Muscle of leg (tissue), 11 donors: ENCODE results near the gene SPOP. TPM values are rescaled to one million over a fixed set of nuclear protein-coding genes. Genes with fewer than 3 reads are reported as not detected.
"Not testable (repeated sequence)": the region's sequence is repeated elsewhere in the genome, so short reads cannot be mapped to it uniquely, and the experiment has no call there.

ENCODE experiments used
- DNase-seq: peaks from one replicate; pipeline ENCODE4 v3.0.0; 2013
- H3K27ac ChIP-seq: one replicate; pipeline ENCODE4 v1.5.1; 2013; ENCODE audit warnings: mild to moderate bottlenecking, low read length, control low read depth
- H3K27me3 ChIP-seq: one replicate; pipeline ENCODE4 v1.6.1; 2013; ENCODE audit warnings: low read length; ENCODE audit not compliant: control insufficient read depth, insufficient read depth
- H3K36me3 ChIP-seq: one replicate; pipeline ENCODE4 v1.6.1; 2013; ENCODE audit warnings: low read length; ENCODE audit not compliant: control insufficient read depth, insufficient read depth
- H3K4me1 ChIP-seq: one replicate; pipeline ENCODE4 v1.6.1; 2013; ENCODE audit warnings: low read length; ENCODE audit not compliant: control insufficient read depth, insufficient read depth
- H3K4me3 ChIP-seq: one replicate; pipeline ENCODE4 v1.5.1; 2013; ENCODE audit warnings: low read length, control low read depth
- H3K9me3 ChIP-seq: replicated peaks from 2 replicates; pipeline ENCODE4 v1.6.1; 2013; ENCODE audit warnings: low read depth, low read length; ENCODE audit not compliant: control insufficient read depth
- WGBS: methylation state at CpG from one replicate; pipeline ENCODE4 v1.1.5; 2013; ENCODE audit warnings: missing lambda C conversion rate; ENCODE audit not compliant: insufficient coverage; 5-methylcytosine and 5-hydroxymethylcytosine counted together
- polyA plus RNA-seq, 8 donors: library from polyadenylated mRNA; unstranded; fragments of 120-200 nt; gene quantifications; one replicate each; pipeline versions ENCODE4 v1.2.1 to v1.2.3, GENCODE V29; 2013; ENCODE audit warnings: inconsistent platforms in 1 of 8, low replicate concordance in 1 of 8; ENCODE audit not compliant: insufficient read length in 8 of 8, insufficient read depth in 1 of 8
- total RNA-seq: library from RNA; stranded (reverse); fragments of 120-200 nt; gene quantifications from one replicate; pipeline ENCODE4 v1.2.4, GENCODE V29; 2013

Gene SPOP
- total and polyA plus RNA-seq, 9 donors: 46.9 to 59.7 (median 52.5) TPM

DNA sequence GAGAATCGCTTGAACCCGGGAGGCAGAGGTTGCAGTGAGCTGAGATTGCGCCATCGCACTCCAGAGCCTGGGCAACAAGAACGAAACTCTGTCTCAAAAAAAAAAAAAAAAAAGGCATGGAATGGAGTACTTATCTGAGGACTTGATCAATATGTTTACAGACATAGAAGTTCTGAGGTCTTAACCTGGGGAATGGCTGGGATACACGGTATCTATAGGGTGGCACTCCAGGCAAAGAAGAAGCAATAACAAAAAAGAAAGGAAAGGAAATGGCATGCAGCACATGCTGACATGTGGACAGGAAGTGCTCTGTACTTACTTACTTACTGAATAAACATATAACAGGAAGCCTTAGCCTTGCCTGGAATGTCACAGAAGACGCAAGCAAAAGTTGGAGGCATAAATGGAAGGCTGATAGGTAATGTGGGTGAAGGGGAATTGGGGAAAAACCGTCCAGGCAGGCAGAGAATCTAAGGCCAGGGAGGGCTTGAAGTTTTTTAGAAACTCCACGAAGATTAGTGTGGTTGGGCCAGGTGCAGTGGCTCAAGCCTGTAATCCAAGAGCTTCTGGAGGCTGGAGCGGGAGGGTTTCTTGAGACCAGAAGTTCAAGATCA, 10.1 kb upstream of the SPOP start:
- H3K4me3 ChIP-seq: no peak overlapping the region
- peaks cover 17% of the 10 kb centered on the region for H3K4me1 ChIP-seq
- H3K27me3 ChIP-seq: peaks cover 6% of the 10 kb centered on the region
- peak; percentile 62 for DNase-seq
- no peaks in the 10 kb centered on the region for H3K36me3 ChIP-seq
- H3K27ac ChIP-seq: peak overlapping the region; percentile 84
- 55% methylated on average over 8 of the region's 10 CpGs for WGBS
- H3K9me3 ChIP-seq: no peaks in the 10 kb centered on the region

DNA sequence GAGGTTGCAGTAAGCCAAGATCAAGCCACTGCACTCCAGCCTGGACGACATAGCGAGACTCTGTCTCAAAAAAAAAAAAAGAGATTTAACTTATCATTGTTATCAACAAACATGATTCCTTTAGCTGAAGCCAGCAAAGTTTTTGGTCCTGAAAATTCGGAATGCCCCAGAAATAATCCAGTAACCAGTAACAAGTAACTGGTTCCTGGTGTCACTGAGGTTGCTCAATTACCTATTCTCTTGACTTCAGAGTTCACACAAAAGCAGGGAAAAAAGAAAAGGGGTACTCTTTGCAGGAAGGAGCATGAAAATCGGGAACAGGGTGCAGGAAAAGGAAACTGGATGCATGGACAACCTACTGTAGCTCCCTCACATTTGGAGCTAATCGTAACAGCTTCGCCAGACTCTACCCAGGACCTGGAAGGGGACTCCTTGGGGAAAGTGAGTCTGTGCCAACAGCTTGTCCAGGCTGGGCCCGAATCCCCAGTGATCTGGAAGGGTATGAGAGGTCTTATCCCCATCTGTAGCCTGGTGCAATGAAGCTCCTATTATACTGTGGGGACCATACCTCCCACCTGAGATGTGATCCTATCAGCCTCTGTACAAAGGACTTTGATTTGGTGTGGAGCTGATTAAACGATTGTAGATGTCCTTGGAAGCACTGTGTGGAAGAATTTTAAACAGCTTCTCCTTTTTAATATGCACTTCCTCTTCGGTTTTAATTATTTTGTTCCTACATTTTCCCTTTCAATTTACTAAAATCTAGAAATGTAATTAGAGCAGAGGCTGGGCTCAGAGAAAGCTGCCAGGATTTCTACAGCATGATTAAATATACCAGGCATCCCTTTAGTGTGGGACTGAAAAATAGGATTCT, 3.4 kb upstream of the SPOP start:
- no peak for DNase-seq
- Histone ChIP-seq H3K4me1 (peaks cover 8% of the 10 kb centered on the region), H3K36me3 (no peaks in the 10 kb centered on the region), H3K4me3 (no peak overlapping the region), H3K27ac (no peak overlapping the region), H3K27me3 (peaks cover 6% of the 10 kb centered on the region), H3K9me3 (no peaks in the 10 kb centered on the region)
- no CpG with 5 or more reads among the region's 9 CpGs for WGBS

DNA sequence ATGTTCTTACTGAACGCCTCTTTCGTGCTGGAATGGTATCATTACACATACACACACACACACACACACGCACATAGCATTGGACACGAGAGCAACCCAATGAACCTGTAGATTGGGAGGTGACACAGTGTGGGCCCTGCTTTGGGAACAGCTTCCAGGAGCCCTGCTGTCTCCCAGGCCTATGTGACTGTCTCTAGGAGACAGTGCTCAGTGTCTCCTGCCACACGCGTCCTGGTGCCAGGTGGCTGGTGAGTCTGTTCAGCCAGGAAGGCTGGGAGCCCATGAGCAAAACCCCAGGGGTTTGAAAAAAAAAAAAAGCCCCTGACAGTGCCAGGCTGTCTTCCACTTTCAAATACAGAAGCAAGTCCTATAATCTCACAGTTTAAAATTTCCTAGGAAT, 2.4 kb upstream of the SPOP start:
- no peak overlapping the region for H3K4me3 ChIP-seq
- H3K27me3 ChIP-seq: peaks cover 4% of the 10 kb centered on the region
- DNase-seq: no peak
- H3K4me1 ChIP-seq: peaks cover 11% of the 10 kb centered on the region
- peaks cover 2% of the 10 kb centered on the region for H3K36me3 ChIP-seq
- no peak overlapping the region for H3K27ac ChIP-seq
- 38% methylated on average over 2 of the region's 6 CpGs for WGBS
- H3K9me3 ChIP-seq: no peaks in the 10 kb centered on the region

DNA sequence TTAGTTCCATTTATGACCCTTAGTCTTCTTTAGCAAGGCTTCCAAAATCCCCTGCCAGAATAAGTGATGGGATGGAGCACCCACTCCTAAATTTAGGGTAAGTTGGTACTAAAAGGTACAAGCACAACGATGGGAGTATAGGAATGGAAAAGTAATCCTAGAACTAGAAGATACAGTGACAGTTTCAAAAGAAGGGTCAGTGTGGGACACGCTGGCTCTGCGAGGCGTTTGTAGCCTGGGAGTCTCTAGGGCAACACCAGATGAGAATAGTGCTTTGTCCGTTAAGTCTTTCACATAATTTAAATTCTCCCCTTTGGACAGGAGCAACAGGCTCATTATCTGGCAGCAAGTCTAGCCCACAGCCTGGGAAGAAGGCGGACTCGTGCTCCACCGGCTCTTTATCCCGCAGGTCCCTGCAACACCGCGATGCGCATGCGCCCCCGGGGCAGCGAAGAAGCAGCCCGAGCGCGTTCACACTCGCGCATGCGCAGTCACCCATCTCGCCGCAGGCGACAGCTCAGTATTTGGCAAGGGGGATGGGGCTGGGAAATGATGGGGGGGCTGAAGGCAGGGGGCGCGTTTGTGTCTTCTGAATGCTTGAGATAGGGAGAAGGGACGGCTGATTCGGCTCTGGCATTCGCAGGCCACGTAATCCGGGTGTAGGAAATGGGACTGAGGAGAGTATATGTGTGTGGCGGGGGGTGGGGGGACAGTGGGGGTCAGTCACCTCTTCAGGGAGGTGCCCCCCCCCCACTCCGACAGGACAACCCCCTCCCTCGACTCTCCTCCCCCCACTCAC, 564 bp downstream of the SPOP start:
- Histone ChIP-seq H3K27me3 (peaks cover 2% of the 10 kb centered on the region), H3K36me3 (peaks cover 6% of the 10 kb centered on the region), H3K4me1 (peaks cover 11% of the 10 kb centered on the region), H3K4me3 (peak overlapping the region; percentile 94), H3K27ac (peak overlapping the region; percentile 99), H3K9me3 (no peaks in the 10 kb centered on the region)
- DNase-seq: peak; percentile 98
- WGBS: 0% methylated on average over 22 of the region's 34 CpGs

DNA sequence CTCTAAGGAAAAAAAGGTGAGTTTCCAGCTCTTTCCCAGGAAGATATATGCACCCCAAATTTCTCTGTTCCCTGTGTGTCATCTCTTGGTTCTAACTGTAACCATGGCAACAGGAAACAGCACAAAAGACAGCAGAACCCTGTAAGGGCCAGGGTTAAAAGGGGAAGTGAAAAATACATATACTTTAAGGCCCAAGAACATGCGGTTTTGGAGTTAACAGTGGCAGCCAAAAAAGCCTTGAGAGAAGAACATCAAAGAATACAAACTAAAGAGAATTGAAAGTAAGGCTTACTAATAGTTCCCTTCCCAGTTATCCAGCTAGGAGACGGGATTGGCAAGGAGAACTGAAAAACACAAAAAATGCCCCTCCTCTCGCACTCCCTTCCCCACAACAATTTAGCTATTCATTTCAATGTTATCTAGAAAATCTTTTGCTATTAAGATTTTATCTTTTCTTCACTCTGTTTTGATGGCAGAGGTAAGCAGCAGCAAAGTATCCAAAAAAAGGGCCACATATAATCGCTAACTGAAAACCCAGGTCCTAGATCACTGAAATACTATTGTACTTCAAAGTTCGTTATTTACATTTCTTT, 1.5 kb downstream of the SPOP start:
- H3K4me1 ChIP-seq: peaks cover 11% of the 10 kb centered on the region
- no peaks in the 10 kb centered on the region for H3K9me3 ChIP-seq
- WGBS: no CpG with 5 or more reads among the region's 5 CpGs

DNA sequence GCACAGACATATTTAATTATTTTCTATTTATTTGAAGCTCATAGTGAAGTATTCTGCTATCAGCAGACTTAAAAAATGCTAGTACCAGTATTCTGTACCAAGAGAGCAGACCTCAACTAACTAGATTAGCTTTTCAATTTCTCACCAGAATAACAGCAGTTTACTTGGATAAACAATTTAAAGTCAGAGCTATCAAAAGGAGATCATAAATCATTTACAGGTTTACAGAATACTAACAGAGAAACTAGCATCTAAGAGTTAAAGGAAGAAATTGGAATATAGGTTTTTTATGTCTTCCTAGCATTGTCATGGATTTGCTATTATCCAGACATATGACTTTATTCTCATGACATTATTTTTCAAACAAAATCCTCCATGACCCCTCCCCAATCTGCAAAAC, 3.4 kb downstream of the SPOP start:
- no peak overlapping the region for H3K4me3 ChIP-seq
- peaks cover 11% of the 10 kb centered on the region for H3K4me1 ChIP-seq
- no peak overlapping the region for H3K27ac ChIP-seq

More for the DNA sequence above, 1.5 kb downstream of the SPOP start:
- Histone ChIP-seq H3K27me3 (no peaks in the 10 kb centered on the region), H3K27ac (peak overlapping the region; percentile 99), H3K36me3 (peaks cover 6% of the 10 kb centered on the region), H3K4me3 (peak overlapping the region; percentile 94)
- DNase-seq: peak; percentile 81

DNA sequence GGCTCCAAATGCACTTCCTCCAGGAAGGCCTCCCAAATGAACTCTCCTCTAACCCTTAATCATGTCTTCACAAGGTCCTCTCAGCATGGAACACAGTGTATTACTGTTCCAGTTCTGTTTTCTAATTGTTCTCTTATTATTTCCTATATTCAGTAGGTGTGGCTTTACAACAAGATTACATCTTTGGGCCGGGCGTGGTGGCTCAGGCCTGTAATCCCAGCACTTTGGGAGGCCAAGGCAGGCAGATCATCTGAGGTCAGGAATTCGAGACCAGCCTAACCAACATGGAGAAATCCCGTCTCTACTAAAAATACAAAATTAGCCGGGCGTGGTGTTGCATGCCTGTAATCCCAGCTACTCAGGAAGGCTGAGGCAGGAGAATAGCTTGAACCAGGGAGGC, 4.2 kb downstream of the SPOP start:
- WGBS: no CpG with 5 or more reads among the region's 6 CpGs
- DNase-seq, H3K4me3 ChIP-seq, H3K36me3 ChIP-seq, H3K9me3 ChIP-seq, H3K27ac ChIP-seq, H3K27me3 ChIP-seq: not testable (repeated sequence)
- peaks cover 11% of the 10 kb centered on the region for H3K4me1 ChIP-seq

More for the DNA sequence above, 3.4 kb downstream of the SPOP start:
- no peaks in the 10 kb centered on the region for H3K27me3 ChIP-seq
- DNase-seq: no peak
- peaks cover 6% of the 10 kb centered on the region for H3K36me3 ChIP-seq
- H3K9me3 ChIP-seq: no peaks in the 10 kb centered on the region

DNA sequence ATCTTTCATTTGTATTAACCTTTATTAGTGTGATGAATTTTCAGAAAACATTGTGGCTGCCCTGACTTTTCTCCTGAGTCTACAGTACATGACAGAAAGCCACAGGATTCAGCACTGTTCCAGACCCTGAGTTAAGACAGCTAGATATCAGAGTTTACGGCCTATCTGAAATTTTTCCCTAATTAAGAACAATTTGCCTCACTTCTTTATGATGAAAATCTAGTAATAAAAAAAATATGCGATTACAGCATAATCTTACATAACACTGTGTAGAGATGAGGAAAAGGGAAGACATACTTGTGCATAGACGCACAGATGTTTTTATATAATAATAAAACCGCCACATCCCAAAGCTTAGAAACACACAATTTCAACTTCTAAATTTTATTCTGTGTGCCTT, 7.3 kb downstream of the SPOP start:
- no peak overlapping the region for H3K4me3 ChIP-seq
- no peak overlapping the region for H3K27ac ChIP-seq
- H3K27me3 ChIP-seq: no peaks in the 10 kb centered on the region
- H3K4me1 ChIP-seq: no peaks in the 10 kb centered on the region
- no CpG with 5 or more reads among the region's 4 CpGs for WGBS
- H3K36me3 ChIP-seq: peaks cover 9% of the 10 kb centered on the region
- no peak for DNase-seq
- H3K9me3 ChIP-seq: no peaks in the 10 kb centered on the region

DNA sequence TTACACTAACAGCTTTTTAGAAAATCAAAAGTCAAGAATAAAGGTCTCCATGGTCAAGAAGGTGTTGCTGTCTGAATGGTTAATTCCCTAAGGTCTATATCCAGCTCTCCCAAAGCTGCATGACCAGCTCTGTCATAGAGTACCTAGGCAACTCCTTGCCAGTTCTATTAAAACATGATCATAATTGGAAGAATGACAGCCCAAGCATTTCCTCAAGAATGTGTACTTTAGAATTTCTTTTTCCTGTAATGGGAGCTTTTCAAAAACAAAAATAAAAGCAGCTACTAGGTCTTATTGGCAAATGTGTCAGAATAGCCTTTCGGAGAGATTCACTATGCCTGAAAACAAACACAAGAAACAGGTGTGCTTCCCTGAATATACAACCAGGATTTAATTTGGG, 7.9 kb downstream of the SPOP start:
- no peaks in the 10 kb centered on the region for H3K27me3 ChIP-seq
- H3K36me3 ChIP-seq: peaks cover 9% of the 10 kb centered on the region
- no peaks in the 10 kb centered on the region for H3K4me1 ChIP-seq
- H3K27ac ChIP-seq: no peak overlapping the region
- WGBS: no CpG with 5 or more reads among the region's 1 CpG
- DNase-seq: no peak
- no peak overlapping the region for H3K4me3 ChIP-seq
- H3K9me3 ChIP-seq: no peaks in the 10 kb centered on the region

DNA sequence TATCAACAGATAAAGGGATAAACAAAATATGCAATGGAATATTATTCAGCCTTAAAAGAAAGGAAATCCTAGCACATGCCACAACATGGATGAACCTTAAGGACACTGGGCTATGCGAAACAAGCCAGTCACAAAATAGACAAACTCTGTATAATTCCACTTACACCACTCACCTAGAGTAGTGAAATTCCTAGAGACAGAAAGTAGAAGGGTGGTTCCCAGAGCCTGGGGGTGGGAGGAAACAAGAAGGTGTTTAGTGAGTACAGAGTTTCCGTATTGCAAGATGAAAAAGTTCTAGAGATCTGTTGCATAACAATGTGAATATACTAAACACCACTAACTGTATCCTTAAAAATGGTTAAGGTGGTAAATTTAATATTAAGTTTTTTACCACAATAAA, 10.0 kb downstream of the SPOP start:
- H3K4me3 ChIP-seq: no peak overlapping the region
- no peak overlapping the region for H3K27ac ChIP-seq
- no peaks in the 10 kb centered on the region for H3K9me3 ChIP-seq
- H3K36me3 ChIP-seq: peaks cover 14% of the 10 kb centered on the region
- no peak for DNase-seq
- H3K4me1 ChIP-seq: no peaks in the 10 kb centered on the region
- WGBS: no CpG with 5 or more reads among the region's 2 CpGs
- no peaks in the 10 kb centered on the region for H3K27me3 ChIP-seq
